ENCODE results near the gene BYSL. TPM values are rescaled to one million over a fixed set of nuclear protein-coding genes. Genes with fewer than 3 reads are reported as not detected.

The BYSL gene
- total and polyA plus RNA-seq, 4 donors, result 5.4 to 11.6 (median 8.6) TPM

DNA sequence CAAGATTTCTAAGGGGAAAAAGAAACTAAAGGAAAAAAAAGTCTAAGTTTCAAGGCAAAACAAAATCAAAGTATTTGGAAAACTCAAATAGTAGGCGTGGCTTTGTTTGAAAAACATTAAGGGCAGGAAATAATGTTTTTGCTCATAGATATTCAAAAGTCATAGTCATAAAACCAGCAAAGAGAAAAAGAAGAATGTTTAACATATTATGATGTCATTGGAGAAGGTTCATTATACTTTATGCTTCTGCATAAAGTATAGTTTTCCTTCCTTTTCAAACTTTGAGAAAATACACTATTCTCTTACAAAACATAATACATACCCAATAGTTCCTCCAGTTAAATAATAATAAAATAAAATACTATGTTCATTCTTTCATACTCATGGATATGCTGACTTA lies 39.8 kb upstream of the BYSL start:
- Histone ChIP-seq H3K27ac (ENCODE audit: low read depth in 1 of 2, low read length in 2 of 2) (no peak overlapping the region), H3K4me3 (ENCODE audit: low read depth in 1 of 3, low read length in 3 of 3) (no peak overlapping the region), H3K4me1 (ENCODE audit: control insufficient read depth in 4 of 4, insufficient read depth in 4 of 4, low read length in 3 of 4) (no peaks in the 10 kb centered on the region), H3K36me3 (ENCODE audit: control insufficient read depth in 4 of 4, insufficient read depth in 3 of 4, low read depth in 1 of 4, low read length in 3 of 4) (peaks cover 0 to under 1% (median 0%) of the 10 kb centered on the region in 4 donors), H3K9me3 (ENCODE audit: control insufficient read depth in 4 of 4, low read length in 3 of 4) (no peaks in the 10 kb centered on the region), H3K27me3 (ENCODE audit: control insufficient read depth in 4 of 4, insufficient read depth in 4 of 4, low read length in 3 of 4) (no peaks in the 10 kb centered on the region), H3K9ac (ENCODE audit: low read depth in 1 of 2, low read length in 2 of 2) (no peak overlapping the region)
- no peak for DNase-seq (ENCODE audit: low spot score)
- TF ChIP-seq NR2F2 (IDR thresholded peaks at IDR 0.05) (no peak), FOXA2 (IDR thresholded peaks at IDR 0.05) (no peak), SP1 (IDR thresholded peaks at IDR 0.05) (no peak), EGR1 (IDR thresholded peaks at IDR 0.05; ENCODE audit: low read depth in 2 of 2) (no peak), FOXA1 (IDR thresholded peaks at IDR 0.05) (no peak), GABPA (IDR thresholded peaks at IDR 0.05 in 1 of 2, conservative IDR thresholded peaks at IDR 0.05 in 1 of 2) (no peak), YY1 (IDR thresholded peaks at IDR 0.05) (no peak), JUND (IDR thresholded peaks at IDR 0.05) (no peak), HNF4A (conservative IDR thresholded peaks at IDR 0.05) (no peak), TAF1 (conservative IDR thresholded peaks at IDR 0.05) (no peak), RAD21 (IDR thresholded peaks at IDR 0.05) (no peak)
- TF ChIP-seq, protein P1, sequence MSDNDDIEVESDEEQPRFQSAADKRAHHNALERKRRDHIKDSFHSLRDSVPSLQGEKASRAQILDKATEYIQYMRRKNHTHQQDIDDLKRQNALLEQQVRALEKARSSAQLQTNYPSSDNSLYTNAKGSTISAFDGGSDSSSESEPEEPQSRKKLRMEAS (IDR thresholded peaks at IDR 0.05), result no peak
- TF ChIP-seq, protein P2, sequence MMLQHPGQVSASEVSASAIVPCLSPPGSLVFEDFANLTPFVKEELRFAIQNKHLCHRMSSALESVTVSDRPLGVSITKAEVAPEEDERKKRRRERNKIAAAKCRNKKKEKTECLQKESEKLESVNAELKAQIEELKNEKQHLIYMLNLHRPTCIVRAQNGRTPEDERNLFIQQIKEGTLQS (IDR thresholded peaks at IDR 0.05), result no peak
- TF ChIP-seq, protein P3, sequence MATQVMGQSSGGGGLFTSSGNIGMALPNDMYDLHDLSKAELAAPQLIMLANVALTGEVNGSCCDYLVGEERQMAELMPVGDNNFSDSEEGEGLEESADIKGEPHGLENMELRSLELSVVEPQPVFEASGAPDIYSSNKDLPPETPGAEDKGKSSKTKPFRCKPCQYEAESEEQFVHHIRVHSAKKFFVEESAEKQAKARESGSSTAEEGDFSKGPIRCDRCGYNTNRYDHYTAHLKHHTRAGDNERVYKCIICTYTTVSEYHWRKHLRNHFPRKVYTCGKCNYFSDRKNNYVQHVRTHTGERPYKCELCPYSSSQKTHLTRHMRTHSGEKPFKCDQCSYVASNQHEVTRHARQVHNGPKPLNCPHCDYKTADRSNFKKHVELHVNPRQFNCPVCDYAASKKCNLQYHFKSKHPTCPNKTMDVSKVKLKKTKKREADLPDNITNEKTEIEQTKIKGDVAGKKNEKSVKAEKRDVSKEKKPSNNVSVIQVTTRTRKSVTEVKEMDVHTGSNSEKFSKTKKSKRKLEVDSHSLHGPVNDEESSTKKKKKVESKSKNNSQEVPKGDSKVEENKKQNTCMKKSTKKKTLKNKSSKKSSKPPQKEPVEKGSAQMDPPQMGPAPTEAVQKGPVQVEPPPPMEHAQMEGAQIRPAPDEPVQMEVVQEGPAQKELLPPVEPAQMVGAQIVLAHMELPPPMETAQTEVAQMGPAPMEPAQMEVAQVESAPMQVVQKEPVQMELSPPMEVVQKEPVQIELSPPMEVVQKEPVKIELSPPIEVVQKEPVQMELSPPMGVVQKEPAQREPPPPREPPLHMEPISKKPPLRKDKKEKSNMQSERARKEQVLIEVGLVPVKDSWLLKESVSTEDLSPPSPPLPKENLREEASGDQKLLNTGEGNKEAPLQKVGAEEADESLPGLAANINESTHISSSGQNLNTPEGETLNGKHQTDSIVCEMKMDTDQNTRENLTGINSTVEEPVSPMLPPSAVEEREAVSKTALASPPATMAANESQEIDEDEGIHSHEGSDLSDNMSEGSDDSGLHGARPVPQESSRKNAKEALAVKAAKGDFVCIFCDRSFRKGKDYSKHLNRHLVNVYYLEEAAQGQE (IDR thresholded peaks at IDR 0.05), result no peak
- TF ChIP-seq, protein P4, sequence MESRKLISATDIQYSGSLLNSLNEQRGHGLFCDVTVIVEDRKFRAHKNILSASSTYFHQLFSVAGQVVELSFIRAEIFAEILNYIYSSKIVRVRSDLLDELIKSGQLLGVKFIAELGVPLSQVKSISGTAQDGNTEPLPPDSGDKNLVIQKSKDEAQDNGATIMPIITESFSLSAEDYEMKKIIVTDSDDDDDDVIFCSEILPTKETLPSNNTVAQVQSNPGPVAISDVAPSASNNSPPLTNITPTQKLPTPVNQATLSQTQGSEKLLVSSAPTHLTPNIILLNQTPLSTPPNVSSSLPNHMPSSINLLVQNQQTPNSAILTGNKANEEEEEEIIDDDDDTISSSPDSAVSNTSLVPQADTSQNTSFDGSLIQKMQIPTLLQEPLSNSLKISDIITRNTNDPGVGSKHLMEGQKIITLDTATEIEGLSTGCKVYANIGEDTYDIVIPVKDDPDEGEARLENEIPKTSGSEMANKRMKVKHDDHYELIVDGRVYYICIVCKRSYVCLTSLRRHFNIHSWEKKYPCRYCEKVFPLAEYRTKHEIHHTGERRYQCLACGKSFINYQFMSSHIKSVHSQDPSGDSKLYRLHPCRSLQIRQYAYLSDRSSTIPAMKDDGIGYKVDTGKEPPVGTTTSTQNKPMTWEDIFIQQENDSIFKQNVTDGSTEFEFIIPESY (IDR thresholded peaks at IDR 0.05), result no peak
- TF ChIP-seq, protein P5, sequence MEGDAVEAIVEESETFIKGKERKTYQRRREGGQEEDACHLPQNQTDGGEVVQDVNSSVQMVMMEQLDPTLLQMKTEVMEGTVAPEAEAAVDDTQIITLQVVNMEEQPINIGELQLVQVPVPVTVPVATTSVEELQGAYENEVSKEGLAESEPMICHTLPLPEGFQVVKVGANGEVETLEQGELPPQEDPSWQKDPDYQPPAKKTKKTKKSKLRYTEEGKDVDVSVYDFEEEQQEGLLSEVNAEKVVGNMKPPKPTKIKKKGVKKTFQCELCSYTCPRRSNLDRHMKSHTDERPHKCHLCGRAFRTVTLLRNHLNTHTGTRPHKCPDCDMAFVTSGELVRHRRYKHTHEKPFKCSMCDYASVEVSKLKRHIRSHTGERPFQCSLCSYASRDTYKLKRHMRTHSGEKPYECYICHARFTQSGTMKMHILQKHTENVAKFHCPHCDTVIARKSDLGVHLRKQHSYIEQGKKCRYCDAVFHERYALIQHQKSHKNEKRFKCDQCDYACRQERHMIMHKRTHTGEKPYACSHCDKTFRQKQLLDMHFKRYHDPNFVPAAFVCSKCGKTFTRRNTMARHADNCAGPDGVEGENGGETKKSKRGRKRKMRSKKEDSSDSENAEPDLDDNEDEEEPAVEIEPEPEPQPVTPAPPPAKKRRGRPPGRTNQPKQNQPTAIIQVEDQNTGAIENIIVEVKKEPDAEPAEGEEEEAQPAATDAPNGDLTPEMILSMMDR (IDR thresholded peaks at IDR 0.05; ENCODE audit: low read depth, low read length, missing input control), result no peak
- 93% methylated on average over 1 of the region's 1 CpG for WGBS

DNA sequence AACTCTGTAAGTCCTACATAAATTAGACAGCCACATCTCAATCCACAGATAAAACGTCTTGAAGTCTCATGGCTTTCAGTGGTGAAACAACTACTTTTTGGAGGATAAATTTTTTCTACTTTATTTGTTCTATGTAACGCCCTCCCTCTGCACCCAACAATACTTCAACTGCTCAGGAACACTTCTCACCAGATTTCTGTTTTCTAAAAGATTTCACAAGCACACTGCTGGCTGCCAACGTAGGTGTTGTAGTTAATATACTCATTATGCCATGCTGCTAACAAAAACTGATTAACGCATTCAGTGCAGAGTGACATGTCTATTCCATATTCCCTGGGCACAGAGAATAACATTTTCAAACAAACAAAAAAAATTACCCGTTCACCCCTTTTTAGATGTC lies 36.3 kb upstream of the BYSL start:
- Histone ChIP-seq H3K4me3 (ENCODE audit: low read depth in 1 of 3, low read length in 3 of 3) (no peak overlapping the region), H3K27me3 (ENCODE audit: control insufficient read depth in 4 of 4, insufficient read depth in 4 of 4, low read length in 3 of 4) (no peaks in the 10 kb centered on the region), H3K9ac (ENCODE audit: low read depth in 1 of 2, low read length in 2 of 2) (no peak overlapping the region), H3K9me3 (ENCODE audit: control insufficient read depth in 4 of 4, low read length in 3 of 4) (no peaks in the 10 kb centered on the region), H3K27ac (ENCODE audit: low read depth in 1 of 2, low read length in 2 of 2) (no peak overlapping the region), H3K36me3 (ENCODE audit: control insufficient read depth in 4 of 4, insufficient read depth in 3 of 4, low read depth in 1 of 4, low read length in 3 of 4) (no peaks in the 10 kb centered on the region), H3K4me1 (ENCODE audit: control insufficient read depth in 4 of 4, insufficient read depth in 4 of 4, low read length in 3 of 4) (no peaks in the 10 kb centered on the region)
- 86% methylated on average over 5 of the region's 5 CpGs for WGBS
- no peak for DNase-seq (ENCODE audit: low spot score)
- TF ChIP-seq SP1 (IDR thresholded peaks at IDR 0.05) (no peak), NR2F2 (IDR thresholded peaks at IDR 0.05) (no peak), FOXA1 (IDR thresholded peaks at IDR 0.05) (no peak), RXRA (IDR thresholded peaks at IDR 0.05) (no peak), TAF1 (conservative IDR thresholded peaks at IDR 0.05) (no peak), EGR1 (IDR thresholded peaks at IDR 0.05; ENCODE audit: low read depth in 2 of 2) (no peak)
- TF ChIP-seq, protein P1 (IDR thresholded peaks at IDR 0.05), result no peak
- TF ChIP-seq, protein P4 (IDR thresholded peaks at IDR 0.05), result no peak
- TF ChIP-seq, protein P2 (IDR thresholded peaks at IDR 0.05), result no peak
- TF ChIP-seq, protein P3 (IDR thresholded peaks at IDR 0.05), result no peak

Measured in liver (tissue), 9 donors.